DMS114 treated with DMSO at 0.1 percent for 48 hours (cell line): ENCODE data around the gene SPI1.
"Not testable (repeated sequence)": the region's sequence is repeated elsewhere in the genome, so short reads cannot be mapped to it uniquely, and the experiment has no call there.

Source experiments
- DNase-seq: peaks from one replicate; lab custom pipeline; 2025; ENCODE audit not compliant: unreplicated experiment; lab: John Stamatoyannopoulos, UW

Gene SPI1

GRCh38 chr11:47327949-47328348 lies 50.4 kb downstream of the SPI1 start:
- DNase-seq, result no peak

GRCh38 chr11:47327025-47327424 lies 51.3 kb downstream of the SPI1 start:
- DNase-seq, result no peak

DNA sequence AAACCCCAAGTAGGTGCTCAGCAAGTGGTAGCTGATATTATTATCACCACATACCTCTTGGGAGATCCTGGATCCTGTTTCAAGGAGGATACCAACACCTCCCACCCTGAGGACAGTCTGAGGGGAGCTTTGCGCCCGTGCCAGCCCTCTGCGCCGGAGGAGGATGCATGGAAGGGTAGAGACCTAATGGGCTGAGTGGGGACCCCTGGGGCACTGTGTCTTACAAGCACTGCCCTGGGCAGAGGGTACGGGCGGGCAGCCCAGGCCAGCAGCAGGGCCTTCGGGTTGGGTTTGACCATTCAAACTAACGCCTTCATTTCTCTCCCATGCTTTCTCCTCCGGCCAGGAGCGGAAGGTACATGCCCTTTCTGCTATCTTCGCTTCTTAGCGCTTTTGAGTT lies 52.1 kb downstream of the SPI1 start:
- DNase-seq, result no peak

- DNase-seq, result no peak
Measured at GRCh38 chr11:47325271-47326041, 52.9 kb downstream of the SPI1 start.

DNA sequence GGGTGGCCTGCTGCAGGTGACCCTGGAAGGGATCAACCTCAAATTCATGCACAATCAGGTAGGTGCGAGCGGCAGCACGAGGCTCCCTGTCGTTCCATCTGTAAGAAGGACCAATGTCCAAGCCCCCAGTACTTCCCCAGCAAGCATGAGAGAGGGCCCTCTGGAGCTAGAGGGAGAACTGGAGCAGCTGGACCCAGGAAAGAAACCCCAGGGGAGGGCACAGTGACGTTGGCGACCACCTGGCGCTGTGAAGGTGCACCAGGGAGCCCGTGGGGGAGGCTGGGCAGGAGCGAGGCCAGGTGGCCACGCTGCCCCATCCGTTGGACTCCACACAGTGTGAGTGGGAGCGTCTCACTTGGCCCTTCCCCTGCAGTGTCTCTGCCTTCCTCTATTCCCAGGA lies 53.8 kb downstream of the SPI1 start:
- no peak for DNase-seq

GRCh38 chr11:47318166-47318565 lies 60.2 kb downstream of the SPI1 start:
- no peak for DNase-seq

- DNase-seq, result no peak
Measured at GRCh38 chr11:47317064-47317828, 61.1 kb downstream of the SPI1 start.

DNA sequence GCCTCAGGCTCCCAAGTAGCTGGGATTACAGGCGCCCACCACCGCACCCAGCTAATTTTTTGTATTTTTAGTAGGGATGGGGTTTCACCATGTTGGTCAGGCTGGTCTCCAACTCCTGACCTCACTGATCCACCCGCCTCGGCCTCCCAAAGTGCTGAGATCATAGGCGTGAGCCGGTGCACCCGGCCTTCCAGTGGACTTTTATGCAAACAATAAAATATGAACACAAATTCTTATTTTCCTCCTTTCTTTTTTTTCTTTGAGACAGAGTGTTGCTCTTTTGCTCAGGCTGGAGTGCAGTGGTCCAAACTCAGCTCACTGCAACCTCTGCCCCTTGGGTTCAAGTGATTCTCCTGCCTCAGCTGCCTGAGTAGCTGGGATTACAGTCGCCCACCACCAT lies 61.8 kb downstream of the SPI1 start:
- not testable (repeated sequence) for DNase-seq

- DNase-seq, result no peak
Measured at GRCh38 chr11:47314992-47315391, 63.4 kb downstream of the SPI1 start.

GRCh38 chr11:47308050-47308823 lies 70.1 kb downstream of the SPI1 start:
- no peak for DNase-seq

DNA sequence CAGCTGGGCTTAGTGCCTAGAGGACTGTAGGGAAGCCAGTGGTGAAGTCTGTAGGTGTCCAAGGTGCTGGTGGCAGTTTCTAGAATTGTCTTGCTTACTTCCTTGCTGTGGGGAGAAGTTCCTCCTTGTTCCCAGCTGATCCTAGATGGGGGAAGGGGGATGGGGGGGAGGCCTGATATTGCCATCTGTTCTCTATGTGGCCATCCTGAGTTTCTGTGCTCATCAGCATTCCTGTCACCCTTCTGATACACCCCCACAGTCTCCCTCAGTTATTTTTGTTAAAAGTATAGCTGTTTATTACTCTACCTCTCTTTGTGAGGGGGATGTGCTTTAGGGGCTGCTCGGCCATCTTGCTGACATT lies 71.9 kb downstream of the SPI1 start:
- no peak for DNase-seq

GRCh38 chr11:47305734-47306483 lies 72.4 kb downstream of the SPI1 start:
- DNase-seq, result no peak
